WTC11 (cell line): ENCODE measurements around the gene RFX3.

Experiments used
- CTCF ChIP-seq: fragments of 200-600 bp; IDR thresholded peaks from 2 replicates; pipeline ENCODE4 v1.8.0; 2022; ENCODE audit warnings: antibody characterized with exemption
- JUN ChIP-seq: sonication (generic); formaldehyde crosslinking; IDR thresholded peaks from 2 replicates; pipeline ENCODE4 v1.8.0; 2023; ENCODE audit warnings: mild to moderate bottlenecking, missing genetic modification reagents
- NFE2L1 ChIP-seq: sonication (generic); formaldehyde crosslinking; IDR thresholded peaks from 2 replicates; pipeline ENCODE4 v1.8.1; 2023; ENCODE audit warnings: missing genetic modification reagents
- ZNF121 ChIP-seq: sonication (generic); formaldehyde crosslinking; IDR thresholded peaks from 2 replicates; pipeline ENCODE4 v1.8.0; 2023; ENCODE audit warnings: missing genetic modification reagents

GRCh38 chr9:3391414-3391813 is 134.4 kb downstream of the RFX3 start:
- TF ChIP-seq CTCF (no peak), NFE2L1 (CRISPR knock-in tag) (no peak), ZNF121 (CRISPR knock-in tag) (no peak), JUN (CRISPR knock-in tag) (no peak)
